ENCODE data around the gene RECQL.
"Not testable (repeated sequence)": the region's sequence is repeated elsewhere in the genome, so short reads cannot be mapped to it uniquely, and the experiment has no call there.

The RECQL gene

GRCh38 chr12:21483531-21483930, 17.9 kb downstream of the RECQL start:
- TF ChIP-seq CTCF (IDR thresholded peaks at IDR 0.05; ENCODE audit: insufficient read depth, low read depth, low read length, missing control alignments), result no peak
- no peak for DNase-seq (ENCODE audit: low read depth)
- H3K4me3 ChIP-seq (ENCODE audit: low read length), result no peak overlapping the region

- H3K4me3 ChIP-seq (ENCODE audit: low read length), result no peak overlapping the region
- no peak for TF ChIP-seq CTCF (IDR thresholded peaks at IDR 0.05; ENCODE audit: insufficient read depth, low read depth, low read length, missing control alignments)
- no peak for DNase-seq (ENCODE audit: low read depth)
These were observed 22.5 kb downstream of the RECQL start for GRCh38 chr12:21478756-21479455.

GRCh38 chr12:21476949-21477348, 24.5 kb downstream of the RECQL start:
- DNase-seq (ENCODE audit: low read depth), result peak; percentile 44
- no peak for TF ChIP-seq CTCF (IDR thresholded peaks at IDR 0.05; ENCODE audit: insufficient read depth, low read depth, low read length, missing control alignments)
- H3K4me3 ChIP-seq (ENCODE audit: low read length), result no peak overlapping the region

GRCh38 chr12:21475552-21475951, 25.9 kb downstream of the RECQL start:
- no peak for TF ChIP-seq CTCF (IDR thresholded peaks at IDR 0.05; ENCODE audit: insufficient read depth, low read depth, low read length, missing control alignments)
- DNase-seq (ENCODE audit: low read depth), result no peak
- no peak overlapping the region for H3K4me3 ChIP-seq (ENCODE audit: low read length)

- no peak overlapping the region for H3K4me3 ChIP-seq (ENCODE audit: low read length)
- no peak for TF ChIP-seq CTCF (IDR thresholded peaks at IDR 0.05; ENCODE audit: insufficient read depth, low read depth, low read length, missing control alignments)
- peak; percentile 31 for DNase-seq (ENCODE audit: low read depth)
These were observed 29.1 kb downstream of the RECQL start for GRCh38 chr12:21472197-21472823.

- DNase-seq (ENCODE audit: low read depth), result no peak
- no peak overlapping the region for H3K4me3 ChIP-seq (ENCODE audit: low read length)
- no peak for TF ChIP-seq CTCF (IDR thresholded peaks at IDR 0.05; ENCODE audit: insufficient read depth, low read depth, low read length, missing control alignments)
These were observed 30.1 kb downstream of the RECQL start for GRCh38 chr12:21471294-21471693.

GRCh38 chr12:21467334-21467733, 34.1 kb downstream of the RECQL start:
- not testable (repeated sequence) for H3K4me3 ChIP-seq (ENCODE audit: low read length); DNase-seq (ENCODE audit: low read depth)

All from epithelial cell of esophagus (primary cell).